HG02610 (cell line): ENCODE results near the gene ALPK3.

Source experiments
- ATAC-seq: cut with Tn5 transposase; IDR thresholded peaks from one replicate; pipeline ENCODE4 v1.9.1; 2021; ENCODE audit warnings: mild to moderate bottlenecking, moderate library complexity; ENCODE audit not compliant: unreplicated experiment

Gene ALPK3

DNA sequence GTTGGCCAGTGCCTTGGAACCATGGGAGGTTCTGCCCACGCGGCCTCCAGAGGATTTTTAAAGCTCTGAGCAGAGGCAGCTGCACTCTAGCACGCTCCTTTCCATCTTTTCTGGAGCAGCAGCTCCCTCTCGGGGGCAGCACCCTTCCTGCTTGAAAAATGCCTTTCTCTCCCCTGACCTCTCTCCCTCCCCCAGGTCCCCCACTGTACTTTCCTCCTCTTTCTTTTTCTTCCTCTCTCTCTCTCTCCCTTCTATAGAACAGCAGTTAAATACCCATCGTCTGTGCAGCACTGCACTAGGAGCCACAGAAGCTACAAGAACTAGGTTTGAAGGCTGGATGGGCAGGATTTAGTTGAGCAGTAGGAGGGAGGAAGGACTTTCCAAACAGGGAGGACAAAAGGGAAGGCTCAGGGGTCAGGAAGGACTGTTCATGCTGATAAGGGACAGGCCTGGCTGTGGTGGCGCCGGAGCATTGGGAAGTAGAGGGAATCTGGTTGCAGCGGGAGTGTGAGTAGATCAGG lies 4.4 kb downstream of the ALPK3 start:
- no peak for ATAC-seq

DNA sequence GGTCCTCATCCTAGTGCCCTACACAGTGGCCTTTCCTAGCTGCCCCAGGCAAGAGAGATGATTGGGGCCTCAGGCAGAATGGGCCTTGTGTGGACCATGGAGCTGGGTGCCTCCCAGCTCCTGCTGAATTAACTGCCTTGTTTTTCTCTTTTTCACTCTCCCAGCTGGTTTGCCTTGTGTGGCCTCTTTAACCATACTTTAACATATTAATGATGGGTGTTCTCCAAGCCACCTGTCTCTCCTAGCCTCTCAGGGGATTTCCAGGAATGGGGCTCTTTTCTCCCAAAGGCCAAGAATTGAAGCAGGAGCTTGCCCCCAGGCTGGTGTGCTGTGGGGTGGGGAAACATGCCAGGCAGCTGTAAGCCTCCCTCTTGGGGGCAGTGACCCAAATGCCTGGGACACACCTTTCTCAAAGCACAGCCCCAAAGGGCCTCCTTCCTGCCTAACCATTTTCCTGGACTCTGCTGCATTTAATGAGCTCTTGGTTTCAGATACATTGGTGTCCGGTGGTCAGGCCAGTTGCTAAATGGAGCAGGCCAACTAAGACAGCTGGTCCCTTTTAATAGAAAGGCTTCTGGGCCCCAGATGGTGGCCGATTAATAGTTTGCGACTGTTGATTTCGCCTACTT lies 5.6 kb downstream of the ALPK3 start:
- ATAC-seq: no peak

DNA sequence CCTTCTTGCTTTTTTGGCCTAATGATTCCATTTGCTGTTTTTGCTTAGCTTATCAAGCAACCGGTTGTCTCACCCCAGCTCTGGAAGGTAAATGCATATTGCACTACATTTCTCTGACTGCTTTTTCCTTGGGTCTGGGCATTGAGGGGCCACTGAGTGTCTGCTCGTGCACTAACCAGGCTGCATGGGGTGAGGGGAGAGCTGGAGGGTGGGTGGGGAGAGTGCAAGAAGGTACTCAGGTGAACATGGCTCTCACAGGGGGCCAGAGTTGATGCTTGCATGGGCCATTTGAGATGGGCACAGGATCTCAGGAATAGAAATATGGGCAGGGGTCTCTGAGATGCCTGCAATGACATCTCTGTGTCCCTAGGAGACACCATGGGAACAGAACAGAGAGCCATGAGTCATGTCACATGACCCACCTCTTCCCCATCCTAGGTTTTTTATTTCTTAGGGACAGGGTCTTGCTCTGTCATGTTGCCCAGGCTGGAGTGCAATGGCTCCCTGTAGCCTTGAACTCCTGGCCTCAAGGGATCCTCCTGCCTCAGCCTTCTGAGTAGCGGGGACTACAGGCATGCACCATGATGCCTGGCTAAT lies 6.2 kb downstream of the ALPK3 start:
- no peak for ATAC-seq

DNA sequence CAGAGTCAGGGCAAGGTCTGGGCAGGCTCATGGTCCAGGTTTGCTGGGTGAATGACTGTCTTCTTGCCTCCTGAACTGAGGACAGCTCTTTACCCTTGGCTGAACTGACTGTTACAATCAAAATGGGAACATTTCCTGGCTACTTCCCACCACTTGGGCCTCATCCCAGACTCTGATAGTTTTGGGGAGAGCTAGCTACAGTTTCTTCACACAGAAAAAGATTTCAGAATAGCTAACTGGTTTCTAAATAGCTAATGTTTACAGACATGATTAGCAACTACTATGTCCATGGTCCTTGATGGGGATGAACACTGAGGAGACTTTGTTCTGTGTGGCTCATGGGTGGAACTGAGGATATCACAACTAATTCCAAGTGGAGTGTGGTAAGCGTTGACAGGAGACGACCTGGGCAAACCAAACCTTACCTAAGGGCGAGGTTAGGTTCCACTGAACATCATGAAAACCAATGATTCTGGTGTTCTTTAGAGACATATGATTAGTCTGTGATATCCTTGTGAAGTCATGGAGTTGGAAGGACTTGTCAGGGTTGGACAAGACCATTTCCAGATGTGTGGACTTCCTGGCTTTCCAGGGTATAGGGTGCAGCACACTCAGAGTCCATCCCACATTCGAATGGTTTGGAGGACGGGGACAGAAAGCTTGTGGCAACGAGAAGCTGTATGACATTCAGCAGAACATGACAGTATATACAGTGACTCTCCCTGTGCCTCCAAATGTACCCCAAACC lies 7.3 kb downstream of the ALPK3 start:
- ATAC-seq: no peak

DNA sequence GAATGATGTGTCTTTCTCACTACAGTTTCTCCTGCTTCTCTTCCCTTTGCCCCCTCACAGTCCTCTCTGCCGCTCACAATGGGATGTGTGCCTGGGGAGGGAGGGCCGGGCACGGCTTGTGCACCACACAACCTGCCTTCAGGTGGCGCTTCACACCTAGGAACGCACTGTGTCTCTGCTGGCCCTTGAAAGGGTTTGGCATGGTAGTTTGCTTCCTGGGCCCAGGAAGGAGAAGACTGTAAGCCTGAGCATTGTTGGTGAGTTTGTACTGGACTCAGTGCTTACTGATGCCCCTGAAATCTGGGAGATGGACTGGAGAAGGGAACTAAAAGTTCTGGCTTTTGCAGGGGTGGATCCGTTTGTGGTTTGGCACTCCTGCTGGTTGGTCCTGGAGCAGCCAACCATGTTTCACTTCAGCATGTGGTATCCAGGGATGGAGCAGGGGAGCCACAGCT lies 9.2 kb downstream of the ALPK3 start:
- no peak for ATAC-seq

DNA sequence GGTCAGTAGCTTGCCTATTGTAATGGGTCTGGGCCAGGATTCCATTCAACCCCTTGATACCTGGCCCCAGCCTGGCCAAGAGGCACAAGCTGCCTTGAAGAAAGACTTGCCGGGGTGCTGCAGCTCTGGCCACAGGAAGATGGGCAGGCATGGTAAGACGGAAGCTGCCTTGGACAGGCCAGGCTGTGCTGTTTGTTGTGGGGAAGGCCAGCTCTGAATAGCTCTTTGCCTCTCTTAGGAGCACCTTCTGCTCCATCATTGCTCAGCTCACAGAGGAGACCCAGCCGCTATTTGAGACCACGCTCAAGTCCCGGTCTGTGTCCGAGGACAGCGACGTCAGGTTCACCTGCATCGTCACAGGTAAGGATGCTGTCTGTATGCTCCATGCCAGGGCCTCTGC lies 10.1 kb downstream of the ALPK3 start:
- ATAC-seq: no peak

DNA sequence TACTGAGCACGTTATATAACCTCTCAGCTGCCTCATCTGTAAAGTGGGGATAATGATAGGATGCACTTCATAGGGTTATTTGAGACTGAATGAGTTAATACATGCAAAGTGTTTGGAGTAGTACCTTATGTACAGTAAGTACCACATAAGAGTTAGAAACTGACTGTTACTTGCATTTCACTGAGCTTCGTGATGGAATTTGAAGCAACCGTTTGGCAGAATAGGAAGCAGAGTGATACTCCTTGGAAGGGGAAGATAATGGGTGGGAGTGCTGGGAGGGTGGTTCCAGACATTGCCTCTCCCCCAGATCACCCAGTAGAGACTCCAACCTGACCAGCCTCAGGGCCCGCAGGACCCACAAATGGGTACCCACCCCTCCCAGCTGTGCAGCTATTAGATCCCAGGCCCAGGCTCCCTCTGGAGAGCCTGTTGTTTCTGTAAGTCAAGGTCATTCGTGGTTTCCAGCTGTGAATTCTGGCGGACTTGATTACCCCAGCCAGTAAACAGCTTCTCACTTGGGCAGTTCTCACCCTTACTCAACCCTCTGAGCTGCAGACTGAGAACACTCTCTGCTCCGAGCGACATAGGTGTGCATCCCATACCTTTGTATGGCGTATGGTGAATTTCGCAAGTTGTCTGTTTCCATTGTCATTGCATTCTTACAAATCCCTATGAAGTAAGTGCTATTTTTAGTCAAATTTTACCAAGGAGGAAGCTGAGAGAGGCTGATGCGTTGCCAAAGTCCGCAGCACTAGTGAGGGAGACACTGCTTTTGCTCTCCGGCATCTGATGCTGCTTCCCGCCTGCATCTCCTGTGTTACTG lies 11.1 kb downstream of the ALPK3 start:
- ATAC-seq: no peak

DNA sequence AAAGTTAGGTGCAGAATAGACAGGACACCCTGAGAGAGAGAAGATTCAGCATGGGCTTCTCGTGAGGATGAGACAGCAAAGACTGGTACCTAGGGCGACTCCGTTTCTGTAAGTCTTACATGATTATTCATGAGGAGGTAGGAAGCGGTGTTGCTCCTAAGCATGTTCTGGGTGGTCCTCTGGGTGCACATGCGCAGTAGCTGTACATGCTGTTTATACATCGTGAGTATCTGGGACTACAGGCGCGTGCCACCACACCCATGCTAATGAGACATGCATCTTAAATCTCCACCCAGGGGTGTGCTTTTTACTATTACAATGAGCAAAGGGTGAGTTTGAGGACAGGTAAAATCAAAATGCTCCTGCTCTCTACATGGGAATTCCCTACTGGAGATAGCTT lies 12.3 kb downstream of the ALPK3 start:
- ATAC-seq: no peak

DNA sequence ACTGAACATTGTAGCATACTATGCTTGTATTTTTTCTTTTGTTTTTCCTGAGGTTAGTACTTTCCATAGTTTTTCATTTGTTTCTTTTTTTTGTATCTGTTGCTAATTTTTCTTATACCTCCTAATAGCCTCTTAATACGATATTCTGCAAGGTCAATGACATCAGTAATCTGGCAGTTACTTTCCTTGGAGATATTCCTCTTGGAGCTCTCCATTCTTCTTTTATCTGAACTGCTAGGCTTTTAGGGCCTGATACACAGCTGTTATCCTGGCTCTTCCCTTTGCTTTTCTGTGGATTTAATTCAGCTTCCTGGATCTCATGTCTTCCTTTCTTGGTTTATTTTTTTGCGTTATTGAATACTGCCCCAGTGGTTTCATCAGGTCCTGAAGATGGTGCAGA lies 12.9 kb downstream of the ALPK3 start:
- ATAC-seq: no peak

DNA sequence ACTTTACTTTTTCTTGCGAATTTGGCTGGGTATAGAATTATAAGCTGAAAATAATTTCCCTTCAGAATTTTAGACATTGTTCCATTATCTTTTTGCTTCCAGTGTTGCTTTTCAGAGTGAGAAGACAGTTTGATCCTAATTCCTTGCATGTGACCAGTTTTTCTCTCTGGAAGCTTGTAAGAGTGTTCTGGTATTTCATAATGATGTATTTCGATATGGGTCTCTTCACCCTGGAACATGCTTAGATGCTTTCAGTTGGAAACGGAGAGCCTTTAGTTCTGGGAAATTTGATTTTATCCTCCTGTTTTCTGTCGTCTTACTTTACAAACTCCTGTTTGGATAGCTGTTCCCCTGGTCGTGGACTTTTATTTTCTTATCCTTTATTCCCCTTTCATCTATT lies 13.9 kb downstream of the ALPK3 start:
- ATAC-seq: no peak

DNA sequence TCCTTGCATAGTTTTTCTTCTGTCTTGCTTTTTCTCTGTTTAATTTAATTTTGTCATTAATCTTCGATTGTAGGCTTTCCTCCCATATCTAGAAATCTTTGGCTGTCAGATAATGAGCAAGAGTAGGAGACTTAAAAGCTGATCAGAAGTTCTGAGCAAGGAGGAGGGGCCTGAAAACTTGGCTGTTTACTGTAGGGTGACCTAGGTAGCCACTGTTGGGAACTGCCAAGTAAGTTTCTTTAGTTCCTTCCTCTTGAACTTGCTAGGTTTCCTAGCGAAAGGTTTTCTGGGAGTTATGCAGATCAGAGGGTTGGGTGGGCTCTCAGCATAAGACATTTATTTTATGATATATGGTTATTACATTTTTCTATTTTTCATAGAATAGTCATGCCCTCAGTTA lies 14.5 kb downstream of the ALPK3 start:
- no peak for ATAC-seq

DNA sequence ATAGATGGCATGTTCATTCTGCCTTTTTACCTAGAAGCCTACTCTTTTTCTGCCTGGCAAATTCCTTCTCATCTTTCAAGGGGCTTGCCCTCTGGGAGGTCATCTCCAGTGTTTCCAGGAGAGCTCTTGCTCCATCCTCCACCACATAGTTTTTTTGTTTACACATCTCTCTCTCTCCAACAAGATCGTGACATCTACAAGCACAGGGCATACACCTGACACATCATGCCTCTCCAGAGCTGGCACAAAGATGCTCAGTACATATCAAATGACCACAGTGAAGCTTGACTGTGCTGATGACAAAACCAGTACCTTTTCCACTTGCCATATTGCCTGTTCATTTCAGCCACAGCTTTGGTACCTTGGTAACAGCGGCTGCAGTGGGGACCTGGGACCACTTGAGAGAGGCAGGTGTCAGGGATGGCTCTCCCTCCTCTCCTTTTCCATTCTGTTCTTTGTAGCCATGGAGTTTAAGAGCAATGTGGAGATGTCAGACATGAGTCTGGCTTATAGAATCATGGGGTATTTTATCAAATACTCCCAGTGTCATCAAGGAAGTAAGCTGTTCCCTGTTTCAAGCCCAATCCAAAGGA lies 15.4 kb downstream of the ALPK3 start:
- ATAC-seq: no peak

DNA sequence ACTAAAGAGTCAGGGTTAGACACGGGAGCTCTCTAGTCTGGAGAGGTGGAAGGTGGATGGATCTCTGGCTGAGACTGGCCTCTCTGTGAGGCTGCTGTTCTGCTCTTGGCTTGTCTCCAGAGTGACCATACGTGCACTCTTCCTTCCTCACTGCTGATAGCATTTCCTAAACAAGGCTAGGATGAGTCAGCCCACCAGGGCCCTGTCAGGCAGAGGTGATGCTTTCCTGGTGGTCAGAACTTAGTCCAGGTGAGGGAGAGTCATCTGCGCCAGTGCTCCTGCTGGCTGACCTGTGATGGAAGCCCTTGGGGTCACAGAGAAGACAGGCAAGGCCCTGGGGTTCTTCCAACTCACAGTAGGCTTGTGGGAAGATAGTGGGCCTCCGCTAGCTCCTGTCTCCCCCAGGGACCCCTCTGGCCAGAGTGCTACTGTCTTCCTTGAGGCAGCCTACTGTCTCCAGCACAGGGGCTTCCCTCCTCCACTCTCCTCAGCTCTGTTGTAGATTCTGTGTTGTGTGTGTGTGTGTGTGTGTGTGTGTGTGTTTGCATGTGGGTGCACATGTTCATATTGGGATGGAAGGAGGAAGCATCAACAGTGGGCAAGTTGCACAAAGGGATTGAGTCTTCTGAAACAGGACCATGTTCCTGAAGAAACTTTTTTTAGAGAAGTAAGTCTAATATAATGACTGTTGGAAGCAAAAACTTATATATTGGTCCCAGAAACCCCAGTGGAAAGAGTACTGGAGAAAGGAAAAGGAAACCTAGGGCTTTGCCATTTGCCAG lies 16.5 kb downstream of the ALPK3 start:
- ATAC-seq: no peak

DNA sequence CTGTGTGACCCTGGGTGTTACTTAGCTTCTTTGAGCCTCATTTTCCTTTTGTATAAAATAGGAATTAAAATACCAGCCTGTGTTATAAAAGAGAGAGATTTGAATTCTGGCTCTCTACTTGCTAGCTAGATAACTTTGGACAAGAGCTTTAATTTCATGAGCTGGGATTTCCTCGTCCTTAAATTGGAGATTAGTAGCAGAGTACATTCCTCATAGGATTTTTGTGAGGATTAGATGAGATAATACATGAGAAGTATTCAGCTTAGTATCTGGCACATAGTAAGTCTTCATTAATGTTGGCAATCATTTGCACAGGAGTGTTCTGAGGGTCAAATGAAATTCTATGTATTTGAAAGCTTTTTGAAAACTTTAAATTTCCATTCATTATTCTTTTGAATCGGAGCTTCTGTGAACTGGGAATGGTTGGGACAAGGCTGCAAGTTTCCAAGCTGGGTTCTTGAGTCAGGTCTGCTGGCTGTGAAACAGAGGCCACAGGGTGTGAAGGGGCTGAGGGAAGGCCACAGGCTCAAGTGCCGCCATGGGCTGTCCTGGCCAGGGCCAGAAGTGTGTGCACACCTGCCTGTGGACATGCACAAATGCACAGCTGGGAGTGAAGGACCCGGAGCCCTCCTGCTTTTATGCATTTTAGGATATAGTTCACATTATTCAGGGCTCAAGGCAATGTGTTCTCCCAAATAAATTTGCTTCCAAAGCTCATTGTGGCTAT lies 17.2 kb downstream of the ALPK3 start:
- no peak for ATAC-seq

DNA sequence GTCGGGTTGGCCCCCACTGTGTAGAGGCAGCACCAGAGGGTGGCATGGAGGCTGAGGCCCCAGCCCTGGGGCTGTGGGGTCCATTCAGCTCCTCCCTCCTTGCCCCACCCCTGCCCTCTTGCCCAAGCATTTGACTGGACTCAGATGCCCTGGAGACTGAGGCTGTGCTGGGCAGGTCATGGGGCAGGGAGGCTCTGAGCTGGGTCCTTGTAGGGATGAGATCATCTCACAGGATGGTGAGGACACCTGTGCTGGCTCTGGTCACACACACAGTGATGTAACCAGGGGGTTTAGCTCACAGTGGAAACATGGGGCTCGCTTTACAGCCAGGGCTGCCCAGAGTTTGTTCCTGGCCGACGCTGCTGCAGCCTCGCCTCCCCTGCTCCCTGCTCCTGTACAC lies 17.8 kb downstream of the ALPK3 start:
- ATAC-seq: no peak

DNA sequence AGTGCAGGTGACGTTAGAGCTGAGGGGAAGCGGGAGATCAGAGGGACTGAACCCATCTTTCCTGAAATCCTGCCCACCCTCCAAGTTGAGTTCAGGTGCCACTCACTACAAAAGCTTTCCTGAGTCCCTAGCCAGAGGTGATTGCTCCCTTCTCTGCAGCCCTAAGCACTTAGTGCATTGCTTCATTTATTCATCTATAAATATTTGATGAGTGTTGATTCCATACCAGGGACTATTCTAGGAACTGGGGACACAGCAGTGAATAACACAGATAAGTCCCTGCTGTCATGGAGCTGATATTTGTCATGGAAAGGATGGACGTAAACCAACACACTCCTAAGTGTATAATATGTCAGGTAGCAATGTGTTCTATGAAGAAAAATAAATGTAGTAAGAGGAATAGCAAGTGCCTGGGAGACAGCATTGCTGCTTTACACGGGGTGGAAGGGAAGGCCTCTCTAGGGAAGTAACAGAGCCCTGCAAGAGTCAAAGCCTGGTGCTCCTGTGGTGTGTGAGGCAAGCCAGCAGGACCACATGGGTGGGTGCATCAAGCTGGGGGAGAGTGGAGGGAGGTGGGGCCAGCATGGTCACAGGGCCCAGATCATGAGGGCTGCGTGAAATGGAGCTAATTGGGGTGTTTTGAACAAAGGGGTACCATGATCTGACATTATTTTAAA lies 18.6 kb downstream of the ALPK3 start:
- ATAC-seq: no peak

DNA sequence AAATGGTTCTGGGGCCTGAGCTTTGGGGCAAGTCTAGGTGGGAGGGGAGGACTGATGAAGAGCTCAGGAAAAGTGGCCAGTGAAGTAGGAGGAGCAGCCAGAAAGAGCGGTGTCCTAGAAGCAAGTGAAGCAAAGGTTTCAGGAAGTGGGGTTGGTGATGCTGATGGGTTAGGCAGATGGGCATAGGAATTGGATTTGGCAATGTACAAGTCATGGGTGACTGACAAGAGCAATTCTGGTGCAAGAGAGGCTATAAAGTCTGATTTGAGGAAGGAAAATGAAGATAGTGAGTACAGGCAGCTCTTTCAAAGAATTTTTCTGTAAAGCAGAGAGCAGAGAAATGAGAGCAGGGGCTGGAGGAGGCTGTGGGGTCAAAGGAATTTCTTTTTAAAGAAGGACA lies 19.7 kb downstream of the ALPK3 start:
- no peak for ATAC-seq

DNA sequence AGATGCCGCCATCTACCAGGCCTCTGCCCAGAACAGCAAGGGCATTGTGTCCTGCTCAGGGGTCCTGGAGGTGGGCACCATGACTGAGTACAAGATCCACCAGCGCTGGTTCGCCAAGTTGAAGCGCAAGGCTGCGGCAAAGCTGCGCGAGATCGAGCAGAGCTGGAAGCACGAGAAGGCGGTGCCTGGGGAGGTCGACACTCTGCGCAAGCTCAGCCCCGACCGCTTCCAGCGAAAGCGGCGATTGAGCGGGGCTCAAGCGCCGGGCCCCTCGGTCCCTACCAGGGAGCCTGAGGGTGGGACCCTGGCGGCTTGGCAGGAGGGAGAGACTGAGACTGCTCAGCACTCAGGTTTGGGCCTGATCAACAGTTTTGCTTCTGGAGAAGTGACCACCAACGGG lies 22.6 kb downstream of the ALPK3 start:
- no peak for ATAC-seq

DNA sequence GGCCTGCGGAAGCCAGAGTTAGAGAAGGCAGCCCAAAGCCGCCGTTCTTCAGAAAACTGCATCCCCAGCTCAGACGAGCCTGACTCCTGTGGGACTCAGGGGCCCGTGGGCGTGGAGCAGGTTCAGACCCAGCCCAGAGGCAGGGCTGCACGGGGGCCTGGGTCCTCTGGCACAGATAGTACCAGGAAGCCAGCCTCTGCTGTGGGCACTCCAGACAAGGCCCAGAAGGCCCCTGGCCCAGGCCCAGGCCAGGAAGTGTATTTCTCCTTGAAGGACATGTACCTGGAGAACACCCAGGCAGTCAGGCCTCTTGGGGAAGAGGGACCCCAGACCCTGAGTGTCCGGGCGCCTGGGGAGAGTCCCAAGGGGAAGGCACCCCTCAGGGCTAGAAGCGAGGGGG lies 23.1 kb downstream of the ALPK3 start:
- no peak for ATAC-seq
